ENCODE measurements around the gene INA.

Gene INA

DNA sequence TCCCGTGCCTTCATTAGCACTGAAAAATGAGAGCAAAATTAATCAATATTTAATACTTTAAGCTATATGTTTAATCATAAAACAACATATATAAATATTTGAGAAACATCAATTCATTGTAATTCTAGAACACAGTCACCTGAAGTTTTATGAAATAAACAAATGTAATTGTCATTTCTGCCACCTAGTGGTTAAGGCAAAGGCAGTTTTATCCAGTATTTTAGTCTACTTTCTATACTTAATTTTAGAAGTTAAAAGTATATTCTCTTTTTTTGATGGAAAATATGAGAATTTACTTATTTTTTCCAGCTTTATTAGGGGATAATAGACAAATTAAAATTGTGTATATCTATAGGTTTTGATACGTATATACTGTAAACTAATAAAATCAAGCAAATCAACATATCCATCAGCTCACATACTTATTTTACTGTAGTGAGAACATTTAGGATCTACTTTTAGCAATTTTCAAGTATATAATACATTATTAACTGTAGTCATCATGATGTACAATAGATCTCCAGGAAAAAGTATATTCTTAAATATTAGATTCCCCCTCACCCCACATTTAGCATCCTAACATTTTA, 57.1 kb downstream of the INA start:
- Histone ChIP-seq H3K27ac (ENCODE audit: low read depth, low read length) (no peak overlapping the region), H4K20me1 (ENCODE audit: control insufficient read depth, insufficient read depth, low read depth, low read length) (no peaks in the 10 kb centered on the region), H3K36me3 (ENCODE audit: control insufficient read depth, low read length) (peaks cover 56% of the 10 kb centered on the region), H3K4me3 (ENCODE audit: low read length) (no peak overlapping the region), H3F3A (ENCODE audit: control insufficient read depth, insufficient read depth) (peaks cover 10% of the 10 kb centered on the region), H3K4me1 (ENCODE audit: control insufficient read depth, low read length) (no peaks in the 10 kb centered on the region), H3K79me2 (ENCODE audit: control insufficient read depth, low read length) (no peaks in the 10 kb centered on the region; the same call in 1 of the 2 replicates), H3K9me2 (replicated peaks; ENCODE audit: control insufficient read depth, low read length) (no peaks in the 10 kb centered on the region), H3K9me3 (ENCODE audit: control insufficient read depth, insufficient read depth, low read length) (no peaks in the 10 kb centered on the region), H3K4me2 (ENCODE audit: low read length) (no peak overlapping the region), H3K27me3 (ENCODE audit: control insufficient read depth, low read length) (no peaks in the 10 kb centered on the region)
- TF ChIP-seq CTCF (IDR thresholded peaks at IDR 0.05; ENCODE audit: low read depth, low read length, poor library complexity, severe bottlenecking) (peak; percentile 54), EZH2phosphoT487 (IDR thresholded peaks at IDR 0.05; ENCODE audit: borderline replicate concordance, low read length) (no peak)

- no peak overlapping the region for H3K4me3 ChIP-seq (ENCODE audit: low read length)
- peaks cover 60% of the 10 kb centered on the region for H3K36me3 ChIP-seq (ENCODE audit: control insufficient read depth, low read length)
- no peaks in the 10 kb centered on the region for H3K27me3 ChIP-seq (ENCODE audit: control insufficient read depth, low read length)
- H4K20me1 ChIP-seq (ENCODE audit: control insufficient read depth, insufficient read depth, low read depth, low read length): no peaks in the 10 kb centered on the region
- no peak overlapping the region for H3K4me2 ChIP-seq (ENCODE audit: low read length)
- no peaks in the 10 kb centered on the region; the same call in 1 of the 2 replicates for H3K79me2 ChIP-seq (ENCODE audit: control insufficient read depth, low read length)
- no peaks in the 10 kb centered on the region for H3K9me3 ChIP-seq (ENCODE audit: control insufficient read depth, insufficient read depth, low read length)
- no peaks in the 10 kb centered on the region for H3K4me1 ChIP-seq (ENCODE audit: control insufficient read depth, low read length)
- peaks cover 10% of the 10 kb centered on the region for H3F3A ChIP-seq (ENCODE audit: control insufficient read depth, insufficient read depth)
- no peak for TF ChIP-seq CTCF (IDR thresholded peaks at IDR 0.05; ENCODE audit: low read depth, low read length, poor library complexity, severe bottlenecking)
- no peak for TF ChIP-seq EZH2phosphoT487 (IDR thresholded peaks at IDR 0.05; ENCODE audit: borderline replicate concordance, low read length)
- no peaks in the 10 kb centered on the region for H3K9me2 ChIP-seq (replicated peaks; ENCODE audit: control insufficient read depth, low read length)
- no peak overlapping the region for H3K27ac ChIP-seq (ENCODE audit: low read depth, low read length)
Measured at GRCh38 chr10:103334567-103334966, 57.6 kb downstream of the INA start.

DNA sequence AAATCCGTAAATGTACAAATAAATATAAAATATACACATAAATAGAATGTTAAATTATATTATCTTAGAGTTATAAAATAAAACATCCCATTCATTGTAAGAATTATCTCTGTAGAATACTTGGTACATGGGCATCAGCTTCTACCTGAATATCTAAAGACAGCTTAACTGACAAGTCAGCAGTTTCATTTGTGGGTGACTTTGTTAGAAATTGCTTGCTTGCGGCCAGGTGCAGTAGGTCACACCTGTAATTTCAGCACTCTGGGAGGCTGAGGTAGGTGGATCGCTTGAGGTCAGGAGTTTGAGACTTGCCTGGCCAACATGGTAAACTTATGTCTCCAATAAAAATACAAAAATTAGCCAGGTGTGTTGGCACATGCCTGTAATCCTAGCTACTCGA, 59.4 kb downstream of the INA start:
- Histone ChIP-seq H3K9me2 (replicated peaks; ENCODE audit: control insufficient read depth, low read length) (no peaks in the 10 kb centered on the region), H3K27me3 (ENCODE audit: control insufficient read depth, low read length) (no peaks in the 10 kb centered on the region), H3K36me3 (ENCODE audit: control insufficient read depth, low read length) (peaks cover 55% of the 10 kb centered on the region), H3K4me1 (ENCODE audit: control insufficient read depth, low read length) (no peaks in the 10 kb centered on the region), H3K9me3 (ENCODE audit: control insufficient read depth, insufficient read depth, low read length) (no peaks in the 10 kb centered on the region), H4K20me1 (ENCODE audit: control insufficient read depth, insufficient read depth, low read depth, low read length) (no peaks in the 10 kb centered on the region), H3K79me2 (ENCODE audit: control insufficient read depth, low read length) (no peaks in the 10 kb centered on the region; the same call in 1 of the 2 replicates), H3K4me3 (ENCODE audit: low read length) (no peak overlapping the region), H3K27ac (ENCODE audit: low read depth, low read length) (no peak overlapping the region), H3F3A (ENCODE audit: control insufficient read depth, insufficient read depth) (peaks cover 10% of the 10 kb centered on the region), H3K4me2 (ENCODE audit: low read length) (no peak overlapping the region)
- TF ChIP-seq CTCF (IDR thresholded peaks at IDR 0.05; ENCODE audit: low read depth, low read length, poor library complexity, severe bottlenecking) (no peak), EZH2phosphoT487 (IDR thresholded peaks at IDR 0.05; ENCODE audit: borderline replicate concordance, low read length) (no peak)

All from DOHH2 (cell line).